T-helper 17 cell (primary cell): ENCODE measurements around the gene TMEM151A. TPM values are rescaled to one million over a fixed set of nuclear protein-coding genes. Genes with fewer than 3 reads are reported as not detected.

Source experiments
- ATAC-seq: fragments of 150-1000 bp; cut with Tn5 transposase; 2 replicates; pipeline ENCODE4 v1.10.0; 2021; ENCODE audit warnings: mild to moderate bottlenecking, moderate library complexity
- DNase-seq, 3 donors: peaks; one replicate each; pipeline versions ENCODE4 v3.0.0 to v3.0.0-alpha.2; 2020 to 2021
- H3K9me3 ChIP-seq: one replicate; pipeline ENCODE4 v1.7.0; 2013; ENCODE audit warnings: low read length, mild to moderate bottlenecking; ENCODE audit not compliant: control insufficient read depth, poor library complexity, severe bottlenecking
- H3K27ac Mint-ChIP-seq: one replicate; pipeline ENCODE4 v1.8.0; 2022; ENCODE audit warnings: mild to moderate bottlenecking, moderate library complexity, mixed read lengths
- H3K27me3 Mint-ChIP-seq: one replicate; pipeline ENCODE4 v1.8.0; 2022; ENCODE audit warnings: mixed read lengths
- H3K36me3 Mint-ChIP-seq: one replicate; pipeline ENCODE4 v1.8.0; 2022; ENCODE audit warnings: low read depth, mixed read lengths
- H3K4me1 Mint-ChIP-seq: one replicate; pipeline ENCODE4 v1.8.0; 2022; ENCODE audit warnings: mild to moderate bottlenecking, mixed read lengths
- H3K4me3 Mint-ChIP-seq: one replicate; pipeline ENCODE4 v1.8.0; 2022; ENCODE audit warnings: mild to moderate bottlenecking, moderate library complexity, mixed read lengths
- total RNA-seq, 4 donors: library from RNA in 2 of 4; stranded (reverse) in 2 of 4; gene quantifications; one replicate each; pipeline ENCODE4 v1.2.3 and lab custom pipeline; 2022 to 2026

Gene TMEM151A
- total RNA-seq, 2 donors from 2014 or later = 0.16 to 0.32 TPM

DNA sequence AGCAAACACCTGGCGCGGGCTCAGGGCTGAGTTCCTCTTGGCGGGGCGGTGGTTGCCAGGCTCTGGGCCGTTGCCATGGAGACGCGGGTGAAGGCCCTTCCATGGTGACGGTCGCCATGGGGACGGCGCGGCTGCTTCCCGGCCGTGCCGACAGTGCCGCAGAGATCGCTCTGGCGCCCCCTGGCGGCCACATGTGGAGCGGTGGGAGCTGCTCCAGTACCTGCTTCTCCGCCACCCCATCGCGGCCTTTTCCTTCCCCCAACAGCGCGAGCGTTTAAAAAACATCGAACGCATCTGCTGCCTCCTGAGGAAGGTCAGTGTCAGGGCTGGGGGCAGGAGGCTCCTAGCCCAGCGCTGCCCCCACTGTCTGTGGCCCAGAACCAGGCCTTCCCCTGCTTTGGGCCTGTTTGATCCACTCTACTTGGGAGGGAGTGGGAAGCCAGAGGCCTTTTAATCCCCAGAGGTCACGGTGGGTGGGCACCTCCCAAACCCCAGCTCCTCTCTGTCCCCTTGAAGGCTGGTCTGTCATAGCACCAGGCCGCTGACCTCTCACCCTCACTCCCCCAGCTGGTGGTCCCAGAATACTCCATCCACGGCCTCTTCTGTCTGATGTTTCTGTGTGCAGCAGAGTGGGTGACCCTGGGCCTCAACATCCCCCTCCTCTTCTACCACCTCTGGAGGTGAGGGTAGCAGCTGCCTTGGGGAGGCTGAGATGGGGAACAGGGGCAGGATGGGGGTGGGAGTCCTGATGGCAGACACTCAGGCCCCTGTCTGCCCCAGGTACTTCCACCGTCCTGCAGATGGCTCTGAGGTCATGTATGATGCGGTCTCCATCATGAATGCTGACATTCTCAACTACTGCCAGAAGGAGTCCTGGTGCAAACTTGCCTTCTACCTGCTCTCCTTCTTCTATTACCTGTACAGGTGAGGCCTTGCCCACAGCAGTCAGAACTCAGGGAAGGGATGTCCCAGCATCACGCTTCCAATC lies 8.9 kb upstream of the TMEM151A start:
- no peaks in the 10 kb centered on the region for H3K27me3 Mint-ChIP-seq
- ATAC-seq (peak; percentile 83), DNase-seq (peak; percentile 99 to 100 (median 100))
- H3K36me3 Mint-ChIP-seq = no peaks in the 10 kb centered on the region
- H3K27ac Mint-ChIP-seq = peak overlapping the region; percentile 94
- no peaks in the 10 kb centered on the region for H3K9me3 ChIP-seq
- peaks cover 26% of the 10 kb centered on the region for H3K4me1 Mint-ChIP-seq
- peak overlapping the region; percentile 82 for H3K4me3 Mint-ChIP-seq

DNA sequence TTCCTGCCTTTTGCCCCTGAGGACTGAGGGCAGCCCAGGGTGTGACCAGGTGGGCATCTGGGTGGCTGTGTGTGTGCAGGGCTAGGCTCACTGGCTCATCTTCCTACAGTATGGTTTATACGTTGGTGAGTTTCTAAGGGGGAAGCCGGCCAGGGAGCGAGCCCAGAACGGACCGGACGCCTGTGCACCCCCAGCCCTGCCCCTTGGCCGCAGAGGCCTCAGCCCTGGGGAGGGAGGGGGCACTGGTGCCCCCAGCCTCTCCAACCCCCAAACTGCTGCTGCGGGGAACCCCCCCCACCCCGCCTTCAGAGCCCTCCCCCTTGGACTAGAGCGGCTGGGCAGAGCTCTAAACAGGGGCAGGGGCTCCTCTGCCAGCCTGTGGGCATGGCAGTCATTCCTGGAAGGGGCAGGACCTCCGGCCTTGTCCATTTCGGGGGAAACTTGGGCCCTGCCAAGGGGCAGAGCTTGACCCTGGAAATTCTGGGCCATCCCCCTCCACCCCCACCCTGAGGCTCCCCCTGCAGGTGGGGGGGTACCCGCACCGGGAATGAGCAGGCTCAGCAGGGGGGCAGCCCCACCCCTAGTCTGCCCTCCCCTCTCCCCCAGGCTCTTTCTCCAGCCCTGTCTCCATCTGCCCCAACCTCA lies 8.1 kb upstream of the TMEM151A start:
- Mint-ChIP-seq H3K36me3 (no peaks in the 10 kb centered on the region), H3K4me3 (no peak overlapping the region), H3K27me3 (no peaks in the 10 kb centered on the region), H3K27ac (peak overlapping the region; percentile 94), H3K4me1 (peaks cover 25% of the 10 kb centered on the region)
- no peaks in the 10 kb centered on the region for H3K9me3 ChIP-seq
- DNase-seq (no peak), ATAC-seq (no peak)

DNA sequence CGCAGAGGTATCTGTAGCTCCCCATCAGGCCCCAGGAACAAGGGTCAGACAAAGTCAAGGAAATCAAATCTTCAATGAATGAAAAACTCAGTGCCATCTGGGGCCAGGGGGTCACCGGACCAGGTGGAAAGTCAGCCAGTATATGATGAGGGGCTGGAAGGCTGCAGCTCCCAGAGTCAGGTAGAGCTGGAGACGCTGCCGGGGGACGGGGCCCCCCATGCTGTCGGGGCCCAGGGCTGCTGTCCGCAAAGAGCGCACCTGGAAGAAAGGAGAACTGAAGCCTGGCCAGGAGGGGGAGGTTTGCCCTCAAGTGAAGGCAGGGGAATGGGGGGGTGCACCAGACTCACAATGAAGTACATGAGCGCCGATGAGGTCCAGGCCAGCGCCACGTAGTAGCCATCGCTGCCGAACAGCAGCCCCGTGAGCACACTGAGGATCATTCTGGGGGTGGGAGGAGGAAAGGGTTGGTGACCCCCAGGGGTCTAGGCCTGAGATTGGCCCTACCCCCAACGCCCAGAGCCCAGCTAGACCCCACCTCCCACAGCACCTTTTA lies 7.1 kb upstream of the TMEM151A start:
- Mint-ChIP-seq H3K27ac (peak overlapping the region; percentile 63), H3K36me3 (no peaks in the 10 kb centered on the region), H3K4me1 (peaks cover 23% of the 10 kb centered on the region), H3K27me3 (no peaks in the 10 kb centered on the region), H3K4me3 (no peak overlapping the region)
- no peaks in the 10 kb centered on the region for H3K9me3 ChIP-seq
- no peak for DNase-seq
- no peak for ATAC-seq

DNA sequence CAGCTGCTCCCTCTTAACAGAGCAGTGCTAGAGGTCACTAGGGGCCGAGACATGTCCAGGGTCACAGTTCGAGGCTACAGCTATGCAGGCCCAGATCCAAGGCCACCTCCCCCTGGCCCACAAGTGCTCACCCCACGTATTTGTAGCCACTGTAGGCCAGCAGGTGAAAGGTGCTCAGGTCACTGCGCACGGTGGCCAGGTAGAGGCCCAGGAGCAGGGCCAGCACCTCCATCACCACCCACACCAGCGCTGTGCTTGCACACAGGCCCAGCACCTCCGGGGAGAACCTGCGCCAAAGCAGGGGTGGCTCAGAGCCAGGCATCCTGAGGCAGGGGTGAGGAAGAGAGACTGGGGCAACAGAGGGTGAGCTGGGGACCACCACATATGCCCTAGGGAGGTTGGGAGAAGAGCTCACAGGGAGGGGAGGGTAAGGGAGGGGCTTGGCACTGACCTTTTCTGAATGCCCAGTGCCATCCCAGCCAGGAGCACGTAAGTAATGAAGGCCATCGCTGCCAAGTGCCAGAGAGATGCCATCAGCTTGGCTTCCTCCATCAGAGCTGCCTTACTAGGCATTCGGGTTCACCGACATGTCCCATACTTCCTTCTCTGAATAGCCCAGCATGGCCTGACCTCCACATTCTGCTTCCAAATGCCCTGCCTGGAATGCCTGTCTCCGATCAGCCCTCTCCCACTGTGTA lies 6.3 kb upstream of the TMEM151A start:
- Mint-ChIP-seq H3K27ac (peak overlapping the region; percentile 63), H3K36me3 (no peaks in the 10 kb centered on the region), H3K4me3 (no peak overlapping the region), H3K27me3 (no peaks in the 10 kb centered on the region), H3K4me1 (peaks cover 28% of the 10 kb centered on the region)
- DNase-seq (no peak), ATAC-seq (no peak)
- H3K9me3 ChIP-seq = no peaks in the 10 kb centered on the region

DNA sequence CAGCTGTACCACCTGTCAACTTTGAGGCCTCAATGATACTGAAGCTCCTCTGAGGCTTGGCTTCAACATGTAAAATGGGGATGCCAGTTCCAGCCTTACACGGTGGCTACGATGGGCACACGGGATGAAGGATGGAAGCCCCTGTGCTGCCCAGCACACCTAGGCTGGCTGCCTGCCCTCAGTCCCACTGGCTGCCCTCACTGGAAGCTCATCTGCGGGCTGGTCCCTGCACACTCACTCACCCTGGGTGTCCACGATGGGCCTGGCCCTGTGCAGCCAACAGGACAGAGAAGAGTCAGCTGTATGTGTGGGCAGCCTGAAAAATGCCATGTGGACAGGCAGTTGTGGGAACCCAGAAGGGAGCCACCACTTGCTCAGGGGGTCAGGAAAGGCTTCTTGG lies 5.0 kb upstream of the TMEM151A start:
- Mint-ChIP-seq H3K4me1 (peaks cover 32% of the 10 kb centered on the region), H3K27me3 (no peaks in the 10 kb centered on the region), H3K27ac (peak overlapping the region; percentile 63), H3K36me3 (no peaks in the 10 kb centered on the region), H3K4me3 (peak overlapping the region; percentile 90)
- H3K9me3 ChIP-seq = no peaks in the 10 kb centered on the region
- ATAC-seq = no peak
- no peak for DNase-seq

DNA sequence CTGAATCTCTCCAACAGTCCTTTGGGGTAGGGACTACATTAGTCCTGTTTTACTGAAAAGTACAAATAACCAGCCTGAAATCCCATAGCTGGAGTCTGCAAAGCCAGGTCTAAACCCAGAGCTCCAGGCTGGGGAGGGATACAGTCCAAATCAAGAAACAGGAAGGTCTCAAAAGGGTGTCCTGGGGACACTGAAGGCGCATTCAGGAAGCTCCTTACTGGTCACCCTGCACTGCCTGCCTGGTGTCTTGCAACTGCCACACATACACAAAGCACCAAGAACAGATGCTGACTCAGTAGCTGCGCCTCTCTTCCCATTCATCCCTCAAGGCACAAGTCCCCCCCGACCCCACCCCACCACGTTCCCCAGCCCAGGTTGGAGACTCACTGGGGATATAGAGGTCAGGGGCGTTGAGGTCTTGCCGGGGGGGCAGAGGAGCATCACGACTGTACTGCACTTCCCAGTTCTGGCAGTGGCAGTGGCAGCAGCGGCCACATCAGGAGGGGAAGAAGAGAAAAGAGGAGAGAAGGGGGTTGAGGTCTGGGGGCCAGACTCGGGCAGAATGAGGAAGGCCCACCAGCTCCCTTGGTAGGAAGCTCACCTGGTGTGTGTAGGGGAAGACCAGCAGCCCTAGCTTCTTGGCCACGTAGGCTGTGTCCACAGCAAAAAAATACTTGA lies 4.3 kb upstream of the TMEM151A start:
- Mint-ChIP-seq H3K27ac (peak overlapping the region; percentile 89), H3K36me3 (no peaks in the 10 kb centered on the region), H3K27me3 (peaks cover under 1% of the 10 kb centered on the region), H3K4me3 (peak overlapping the region; percentile 90), H3K4me1 (peaks cover 27% of the 10 kb centered on the region)
- DNase-seq (no peak), ATAC-seq (no peak)
- H3K9me3 ChIP-seq = no peaks in the 10 kb centered on the region

DNA sequence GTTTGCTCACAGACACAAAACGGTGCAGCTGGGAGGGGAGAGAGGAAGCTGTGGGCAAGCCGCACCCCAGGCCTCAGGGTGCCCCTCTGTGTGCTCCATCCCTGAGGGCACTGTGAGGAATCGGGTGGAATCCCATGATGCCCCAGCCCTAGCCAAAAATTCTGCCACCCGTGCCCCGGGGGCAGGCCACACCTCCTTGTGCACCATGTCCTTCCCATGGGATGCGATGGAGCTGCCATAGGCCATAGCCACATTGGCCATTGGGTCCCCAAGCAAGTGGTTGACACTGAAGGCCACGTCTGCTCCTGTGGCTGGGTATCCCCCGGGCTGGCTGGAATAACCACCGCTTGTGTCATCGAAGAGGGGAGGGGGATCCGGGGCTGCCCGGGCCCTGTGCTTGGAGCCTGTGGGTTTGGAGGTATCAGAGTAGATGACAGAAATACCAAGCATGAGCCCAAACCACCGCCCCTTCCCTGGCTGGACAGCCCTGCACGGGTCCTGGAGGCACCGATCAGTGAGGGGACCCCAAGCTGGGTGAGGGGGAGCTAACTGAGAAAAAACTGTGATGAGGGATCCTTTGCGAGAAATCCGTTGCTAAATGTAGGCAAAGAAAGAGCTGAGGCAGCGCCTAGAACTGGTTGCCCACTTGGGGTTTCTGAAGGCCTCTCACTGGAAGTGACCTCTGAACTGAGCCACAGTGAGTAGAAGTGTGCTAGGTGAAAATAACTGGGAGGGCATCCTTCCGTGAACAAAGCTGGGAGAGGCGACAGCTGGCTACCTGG lies 3.6 kb upstream of the TMEM151A start:
- H3K4me1 Mint-ChIP-seq = peaks cover 26% of the 10 kb centered on the region
- H3K27me3 Mint-ChIP-seq = peaks cover 7% of the 10 kb centered on the region
- DNase-seq (no peak), ATAC-seq (no peak)
- H3K9me3 ChIP-seq = no peaks in the 10 kb centered on the region
- no peaks in the 10 kb centered on the region for H3K36me3 Mint-ChIP-seq
- peak overlapping the region; percentile 90 for H3K4me3 Mint-ChIP-seq
- H3K27ac Mint-ChIP-seq = peak overlapping the region; percentile 89

DNA sequence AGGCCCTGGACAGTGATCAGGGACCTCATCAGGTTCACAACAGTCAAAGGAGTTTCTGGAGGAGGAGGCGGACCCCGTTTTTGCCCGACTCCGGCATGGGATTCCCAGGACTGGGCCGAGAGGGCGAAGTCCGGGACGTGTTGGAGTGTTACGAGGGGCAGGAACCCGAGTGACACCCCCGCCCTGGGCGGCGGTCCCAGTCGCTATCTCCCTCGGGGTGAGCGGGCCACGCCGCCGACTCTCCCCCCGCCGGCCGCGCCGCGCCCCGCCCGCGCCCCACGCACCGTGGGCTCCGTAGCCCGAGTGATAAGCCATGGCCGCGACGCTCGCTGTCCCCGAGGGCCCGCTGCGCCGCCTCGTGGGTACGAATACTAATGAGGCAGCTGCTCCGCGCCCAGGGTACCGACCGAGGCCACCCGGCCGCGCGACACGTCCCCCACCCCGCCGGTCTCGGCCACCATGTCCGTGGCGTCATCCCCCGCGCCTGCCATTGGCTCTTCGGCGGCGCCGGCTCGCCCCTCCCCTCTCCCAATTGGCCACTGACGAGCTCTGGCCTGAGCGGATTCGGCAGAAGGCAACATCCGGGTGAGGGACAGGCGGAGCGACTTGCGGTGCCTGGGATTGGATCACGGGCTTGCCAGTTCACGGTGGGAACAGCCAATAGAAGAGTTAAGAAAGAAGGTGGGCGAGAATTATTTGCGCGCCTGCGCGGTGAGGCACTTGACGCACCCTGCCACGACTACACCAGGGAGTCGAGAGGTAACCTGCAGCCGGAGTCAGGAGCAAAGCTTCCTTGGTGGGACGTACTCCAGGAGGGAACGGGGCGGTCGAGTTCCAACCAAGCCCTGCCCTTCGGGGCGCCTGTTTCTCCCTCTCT lies 2.8 kb upstream of the TMEM151A start, which contains the start of gene YIF1A:
Gene YIF1A, minus strand, starts transcription at position 473 of the 877 bp plus-strand sequence. Its CDS starts 158 bp downstream, at position 315.
- peaks cover 14% of the 10 kb centered on the region for H3K27me3 Mint-ChIP-seq
- H3K9me3 ChIP-seq = no peaks in the 10 kb centered on the region
- peaks cover 29% of the 10 kb centered on the region for H3K4me1 Mint-ChIP-seq
- DNase-seq (peak; percentile 97 to 98 (median 97)), ATAC-seq (peak; percentile 91)
- H3K36me3 Mint-ChIP-seq = no peaks in the 10 kb centered on the region
- peak within 1 kb of the TSS; percentile 90 for H3K4me3 Mint-ChIP-seq
- H3K27ac Mint-ChIP-seq = peak within 1 kb of the TSS; percentile 89

DNA sequence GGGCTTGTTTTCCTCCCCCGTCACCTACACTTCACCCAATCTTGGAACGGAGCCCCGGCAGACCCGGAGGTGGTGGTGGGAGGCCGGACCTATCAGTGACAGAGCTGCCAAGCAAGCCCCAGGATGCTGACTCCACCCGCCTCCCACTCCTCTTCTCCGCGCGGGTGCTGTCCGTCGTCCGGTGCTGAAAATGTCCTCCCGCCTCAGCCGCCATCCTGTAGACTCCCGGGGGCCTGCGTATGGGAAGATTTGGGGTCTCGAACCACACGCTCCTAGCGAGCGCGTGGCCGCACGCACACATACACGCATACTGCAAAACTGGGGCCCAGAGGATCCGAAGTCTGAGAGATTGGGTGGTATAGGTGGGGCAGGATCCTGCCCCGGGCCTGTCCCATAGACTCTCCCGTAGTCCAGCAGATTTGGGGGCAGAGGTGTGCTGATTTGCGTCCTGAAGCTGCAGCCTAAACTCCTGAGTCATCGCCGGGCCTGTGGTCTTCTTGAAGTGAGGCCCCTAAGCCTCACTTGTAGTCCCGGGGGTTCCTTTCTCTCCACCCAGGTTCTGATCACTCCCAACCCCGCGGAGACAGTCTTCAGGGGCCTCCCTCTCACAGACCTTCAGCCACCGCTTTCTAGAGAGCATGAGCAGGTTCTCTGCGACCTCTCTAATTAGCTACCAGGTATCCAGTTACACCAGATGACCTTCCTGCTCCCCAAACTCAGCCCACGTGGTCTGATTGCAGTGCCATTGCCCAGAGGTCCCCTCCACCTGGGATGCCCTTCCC lies 2.0 kb upstream of the TMEM151A start:
- ATAC-seq (peak; percentile 56), DNase-seq (peak in 2 of 3 donors; percentile 58 to 65)
- peak overlapping the region; percentile 90 for H3K4me3 Mint-ChIP-seq
- H3K36me3 Mint-ChIP-seq = no peaks in the 10 kb centered on the region
- peaks cover 14% of the 10 kb centered on the region for H3K27me3 Mint-ChIP-seq
- H3K9me3 ChIP-seq = no peaks in the 10 kb centered on the region
- peaks cover 29% of the 10 kb centered on the region for H3K4me1 Mint-ChIP-seq
- H3K27ac Mint-ChIP-seq = peak overlapping the region; percentile 89

DNA sequence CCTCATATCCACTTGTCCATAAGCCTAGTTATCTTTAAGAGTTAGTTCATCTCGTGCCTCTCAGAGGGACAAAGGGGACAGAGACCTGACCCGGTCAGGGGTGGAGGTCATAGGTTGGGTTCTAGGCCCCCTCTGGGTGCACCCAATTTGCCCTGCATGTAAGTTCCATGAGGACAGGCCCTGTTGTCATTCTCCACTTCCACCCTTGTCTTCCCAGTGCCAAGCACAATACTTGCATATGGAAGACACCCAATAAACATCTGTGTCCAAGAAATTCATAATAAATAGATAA lies 1.4 kb upstream of the TMEM151A start:
- ATAC-seq (no peak), DNase-seq (no peak)
- peaks cover 29% of the 10 kb centered on the region for H3K4me1 Mint-ChIP-seq
- no peaks in the 10 kb centered on the region for H3K9me3 ChIP-seq
- peaks cover 14% of the 10 kb centered on the region for H3K27me3 Mint-ChIP-seq
- no peak overlapping the region for H3K27ac Mint-ChIP-seq
- H3K36me3 Mint-ChIP-seq = no peaks in the 10 kb centered on the region
- H3K4me3 Mint-ChIP-seq = peak overlapping the region; percentile 90

DNA sequence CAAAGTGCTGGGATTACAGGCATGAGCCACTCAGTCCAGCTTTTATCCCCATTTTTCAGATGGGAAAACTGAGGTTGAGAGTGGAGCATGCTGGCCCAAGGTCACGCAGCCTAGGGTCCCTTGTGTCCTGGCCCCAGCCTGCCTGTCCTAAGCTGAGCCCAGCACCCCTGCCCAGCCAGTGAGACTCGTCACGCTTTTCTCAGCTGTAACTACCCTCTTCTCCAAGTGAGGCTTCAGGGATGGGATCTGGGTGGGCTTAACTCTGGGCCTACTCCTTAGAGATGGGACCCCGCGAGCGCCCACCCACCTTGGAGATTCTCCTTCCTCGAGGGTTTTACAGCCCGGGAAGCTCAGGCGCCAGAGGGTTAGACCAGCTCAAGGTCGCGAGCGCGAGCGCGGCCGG lies 390 bp upstream of the TMEM151A start:
- Mint-ChIP-seq H3K27ac (no peak overlapping the region), H3K4me3 (peak overlapping the region; percentile 28), H3K27me3 (peaks cover 14% of the 10 kb centered on the region), H3K36me3 (no peaks in the 10 kb centered on the region), H3K4me1 (peaks cover 28% of the 10 kb centered on the region)
- ATAC-seq (no peak), DNase-seq (no peak)
- no peaks in the 10 kb centered on the region for H3K9me3 ChIP-seq
